ENCODE measurements around the gene TIMM22.

GRCh38 chr17:957856-958421, 39.0 kb upstream of the TIMM22 start:
- TF ChIP-seq CTCF (conservative IDR thresholded peaks at IDR 0.05; ENCODE audit: low read depth, low read length), result no peak
- TF ChIP-seq CHD1 (IDR thresholded peaks at IDR 0.05; ENCODE audit: low read depth, low read length), result no peak
- TF ChIP-seq POLR2A (IDR thresholded peaks at IDR 0.05; ENCODE audit: low read depth, low read length), result no peak
- TF ChIP-seq RAD21 (IDR thresholded peaks at IDR 0.05; ENCODE audit: low read length), result no peak
- no peak for TF ChIP-seq USF2 (IDR thresholded peaks at IDR 0.05; ENCODE audit: low read depth, low read length)
- no peak for TF ChIP-seq CEBPB (IDR thresholded peaks at IDR 0.05; ENCODE audit: low read depth, low read length)
- TF ChIP-seq MAZ (IDR thresholded peaks at IDR 0.05; ENCODE audit: borderline replicate concordance, low read depth, low read length), result no peak
- TF ChIP-seq NFE2L2 (IDR thresholded peaks at IDR 0.05; ENCODE audit: low read depth, low read length), result no peak
- no peak for TF ChIP-seq RFX5 (IDR thresholded peaks at IDR 0.05; ENCODE audit: low read depth, low read length)
